Heart left ventricle (tissue), 13 donors: ENCODE results near the gene HEBP2.

ENCODE experiments used
- POLR2A ChIP-seq, 2 donors: fragments of 450-650 bp; IDR thresholded peaks; one replicate each; pipeline ENCODE4 v1.6.1; 2017; ENCODE audit warnings: antibody characterized with exemption in 2 of 2, mild to moderate bottlenecking in 2 of 2, moderate library complexity in 2 of 2
- TF ChIP-seq, protein P1 (sequence below), 12 donors: fragments of 200-600 bp; sonication (generic) in 4 of 12; IDR thresholded peaks; one replicate each; pipeline versions ENCODE4 v1.5.0 to v1.8.0; 2018 to 2022; ENCODE audit warnings: antibody characterized with exemption in 12 of 12, mild to moderate bottlenecking in 5 of 12
- donor health status: ischemic (EF 13 %, LVEDD 7.1; RV severe dilation, severe dysfunction).
- donor health status: DM: no; HTN: yes; CAD: no.
- donor health status: DM: no; HTN: no; CAD: no.
- donor health status: ischemic (EF 25% LVEDD 6.9; RV normal size, moderate dysfunction).
- donor health status: ischemic (EF 25% LVEDD 5.7; RV mildly dilated, moderate dysfunction).
- donor health status: ischemic (EF 35%, LVEDD 5.7; RV mildly dilated, moderate dysfunction).
- donor health status: nonischemic (EF 11% LVEDD 7.7; RV severe dilation, severe dysfunction).
- donor health status: DM: yes; HTN: yes; CAD: no.
- donor health status: PGD.
- donor health status: ischemic (EF 29% LVEDD 5.4; RV normal size, mild dysfunction).
- donor health status: nonischemic (EF 23%, LVEDD 6.1; RV moderate dilation, normal function).

DNA sequence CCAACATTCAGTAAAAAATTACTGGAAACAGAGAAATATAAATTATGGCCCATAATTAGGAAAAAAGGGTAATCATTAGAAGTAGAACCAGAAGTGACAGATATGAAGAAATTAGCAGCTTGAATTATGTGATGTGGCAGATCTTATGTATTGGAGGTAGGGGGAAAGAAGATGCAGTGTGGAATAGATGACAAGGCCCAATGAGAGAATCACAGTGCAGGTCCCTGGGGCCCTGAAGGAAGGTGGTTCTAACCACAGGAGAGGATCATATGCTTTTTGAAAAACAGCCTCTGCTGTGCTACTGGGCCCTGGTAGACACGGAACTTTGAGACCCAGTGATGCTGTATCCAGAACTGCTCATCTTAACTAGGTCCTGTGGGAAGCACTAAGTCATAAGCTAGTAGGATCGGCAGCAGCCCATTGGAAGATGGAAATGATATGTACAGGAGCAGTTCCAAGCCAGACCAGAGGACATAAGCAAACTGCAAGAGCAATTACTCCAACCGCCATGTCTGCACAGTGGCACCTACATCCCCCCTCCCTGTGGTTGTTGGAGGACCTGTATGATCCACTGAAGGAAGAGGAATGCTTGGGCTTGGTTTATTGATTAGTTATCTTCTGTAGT, 14.2 kb downstream of the HEBP2 start:
- TF ChIP-seq, protein P1, sequence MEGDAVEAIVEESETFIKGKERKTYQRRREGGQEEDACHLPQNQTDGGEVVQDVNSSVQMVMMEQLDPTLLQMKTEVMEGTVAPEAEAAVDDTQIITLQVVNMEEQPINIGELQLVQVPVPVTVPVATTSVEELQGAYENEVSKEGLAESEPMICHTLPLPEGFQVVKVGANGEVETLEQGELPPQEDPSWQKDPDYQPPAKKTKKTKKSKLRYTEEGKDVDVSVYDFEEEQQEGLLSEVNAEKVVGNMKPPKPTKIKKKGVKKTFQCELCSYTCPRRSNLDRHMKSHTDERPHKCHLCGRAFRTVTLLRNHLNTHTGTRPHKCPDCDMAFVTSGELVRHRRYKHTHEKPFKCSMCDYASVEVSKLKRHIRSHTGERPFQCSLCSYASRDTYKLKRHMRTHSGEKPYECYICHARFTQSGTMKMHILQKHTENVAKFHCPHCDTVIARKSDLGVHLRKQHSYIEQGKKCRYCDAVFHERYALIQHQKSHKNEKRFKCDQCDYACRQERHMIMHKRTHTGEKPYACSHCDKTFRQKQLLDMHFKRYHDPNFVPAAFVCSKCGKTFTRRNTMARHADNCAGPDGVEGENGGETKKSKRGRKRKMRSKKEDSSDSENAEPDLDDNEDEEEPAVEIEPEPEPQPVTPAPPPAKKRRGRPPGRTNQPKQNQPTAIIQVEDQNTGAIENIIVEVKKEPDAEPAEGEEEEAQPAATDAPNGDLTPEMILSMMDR (IDR thresholded peaks at IDR 0.05) = no peak
- TF ChIP-seq POLR2A (IDR thresholded peaks at IDR 0.05) = no peak
